ENCODE results near the gene DEPP1.

The DEPP1 gene

GRCh38 chr10:44991571-44991970 lies 13.0 kb upstream of the DEPP1 start:
- no peak overlapping the region for H3K4me3 ChIP-seq (IDR thresholded peaks at IDR 0.05; ENCODE audit: insufficient read depth, low read depth, low read length)
- H3K36me3 ChIP-seq (ENCODE audit: insufficient read depth), result peaks cover 6% of the 10 kb centered on the region; the same call in 1 of the 2 replicates
- H4K20me1 ChIP-seq (ENCODE audit: insufficient read depth), result no peaks in the 10 kb centered on the region
- H3K27me3 ChIP-seq (ENCODE audit: insufficient read depth, low read depth), result no peaks in the 10 kb centered on the region
- no peak overlapping the region for H3K4me2 ChIP-seq
- no peak overlapping the region for H3K27ac ChIP-seq
- no peaks in the 10 kb centered on the region for H3K79me2 ChIP-seq (ENCODE audit: insufficient read depth, low read depth)
- H2AFZ ChIP-seq (ENCODE audit: low read depth), result no peak overlapping the region
- H3K4me1 ChIP-seq (ENCODE audit: low read depth, poor library complexity, severe bottlenecking), result peaks cover 71% of the 10 kb centered on the region
- no peak overlapping the region for H3K9ac ChIP-seq
- TF ChIP-seq CTCF (conservative IDR thresholded peaks at IDR 0.05; ENCODE audit: low read depth, low read length), result no peak

GRCh38 chr10:44990965-44991364 lies 12.4 kb upstream of the DEPP1 start:
- Histone ChIP-seq H3K27ac (no peak overlapping the region), H3K79me2 (ENCODE audit: insufficient read depth, low read depth) (no peaks in the 10 kb centered on the region), H3K4me1 (ENCODE audit: low read depth, poor library complexity, severe bottlenecking) (peaks cover 70% of the 10 kb centered on the region), H3K36me3 (ENCODE audit: insufficient read depth) (peaks cover 6% of the 10 kb centered on the region; the same call in 1 of the 2 replicates), H3K4me3 (IDR thresholded peaks at IDR 0.05; ENCODE audit: insufficient read depth, low read depth, low read length) (no peak overlapping the region), H2AFZ (ENCODE audit: low read depth) (no peak overlapping the region), H3K9ac (no peak overlapping the region), H3K27me3 (ENCODE audit: insufficient read depth, low read depth) (no peaks in the 10 kb centered on the region), H4K20me1 (ENCODE audit: insufficient read depth) (no peaks in the 10 kb centered on the region), H3K4me2 (no peak overlapping the region)
- no peak for TF ChIP-seq CTCF (conservative IDR thresholded peaks at IDR 0.05; ENCODE audit: low read depth, low read length)

GRCh38 chr10:44990302-44990655 lies 11.7 kb upstream of the DEPP1 start:
- Histone ChIP-seq H4K20me1 (ENCODE audit: insufficient read depth) (no peaks in the 10 kb centered on the region), H3K4me3 (IDR thresholded peaks at IDR 0.05; ENCODE audit: insufficient read depth, low read depth, low read length) (no peak overlapping the region), H3K27me3 (ENCODE audit: insufficient read depth, low read depth) (no peaks in the 10 kb centered on the region), H3K9ac (no peak overlapping the region), H3K4me2 (no peak overlapping the region), H2AFZ (ENCODE audit: low read depth) (no peak overlapping the region), H3K79me2 (ENCODE audit: insufficient read depth, low read depth) (no peaks in the 10 kb centered on the region), H3K4me1 (ENCODE audit: low read depth, poor library complexity, severe bottlenecking) (peaks cover 69% of the 10 kb centered on the region), H3K27ac (no peak overlapping the region), H3K36me3 (ENCODE audit: insufficient read depth) (peaks cover 6% of the 10 kb centered on the region; the same call in 1 of the 2 replicates)
- TF ChIP-seq CTCF (conservative IDR thresholded peaks at IDR 0.05; ENCODE audit: low read depth, low read length), result no peak

GRCh38 chr10:44989597-44990301 lies 11.1 kb upstream of the DEPP1 start:
- H2AFZ ChIP-seq (ENCODE audit: low read depth), result no peak overlapping the region
- H4K20me1 ChIP-seq (ENCODE audit: insufficient read depth), result no peaks in the 10 kb centered on the region
- H3K27ac ChIP-seq, result no peak overlapping the region
- H3K36me3 ChIP-seq (ENCODE audit: insufficient read depth), result peaks cover 6% of the 10 kb centered on the region; the same call in 1 of the 2 replicates
- H3K4me1 ChIP-seq (ENCODE audit: low read depth, poor library complexity, severe bottlenecking), result peaks cover 63% of the 10 kb centered on the region
- TF ChIP-seq CTCF (conservative IDR thresholded peaks at IDR 0.05; ENCODE audit: low read depth, low read length), result no peak
- H3K79me2 ChIP-seq (ENCODE audit: insufficient read depth, low read depth), result no peaks in the 10 kb centered on the region
- no peak overlapping the region for H3K4me3 ChIP-seq (IDR thresholded peaks at IDR 0.05; ENCODE audit: insufficient read depth, low read depth, low read length)
- H3K9ac ChIP-seq, result no peak overlapping the region
- no peaks in the 10 kb centered on the region for H3K27me3 ChIP-seq (ENCODE audit: insufficient read depth, low read depth)
- no peak overlapping the region for H3K4me2 ChIP-seq

Data from KMS-11 (cell line).